ENCODE data around the gene GP1BA. TPM values are rescaled to one million over a fixed set of nuclear protein-coding genes. Genes with fewer than 3 reads are reported as not detected.

Gene GP1BA
- total RNA-seq = 0.55 TPM
- long read RNA-seq, partial matches to known transcripts = 0 of 1 reads
- long read RNA-seq, other reads (novel, unspliced or antisense) = 1 of 1 reads

DNA sequence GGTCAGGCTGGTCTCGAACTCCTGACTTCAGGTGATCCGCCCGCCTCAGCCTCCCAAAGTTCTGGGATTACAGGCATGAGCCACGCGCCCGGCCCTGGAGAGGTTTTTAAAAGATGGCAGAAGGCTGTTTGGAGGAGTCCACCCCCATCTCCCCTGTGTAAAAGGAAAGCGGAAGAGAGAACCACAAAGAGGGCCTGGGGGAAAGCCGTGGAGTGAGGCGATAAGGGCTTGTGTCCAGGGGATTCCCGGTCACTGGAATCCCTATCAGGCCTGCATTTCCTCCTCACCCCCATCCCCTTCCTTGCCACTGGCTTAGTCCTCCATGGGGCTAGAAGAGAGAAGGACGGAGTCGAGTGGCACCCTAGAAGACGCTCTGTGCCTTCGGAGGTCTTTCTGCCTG lies at the start of gene GP1BA:
Gene GP1BA (plus strand): TSS at position 315 of the 400 bp plus-strand sequence. CDS start 328 bp downstream, outside the sequence.
- TF ChIP-seq, protein P1, sequence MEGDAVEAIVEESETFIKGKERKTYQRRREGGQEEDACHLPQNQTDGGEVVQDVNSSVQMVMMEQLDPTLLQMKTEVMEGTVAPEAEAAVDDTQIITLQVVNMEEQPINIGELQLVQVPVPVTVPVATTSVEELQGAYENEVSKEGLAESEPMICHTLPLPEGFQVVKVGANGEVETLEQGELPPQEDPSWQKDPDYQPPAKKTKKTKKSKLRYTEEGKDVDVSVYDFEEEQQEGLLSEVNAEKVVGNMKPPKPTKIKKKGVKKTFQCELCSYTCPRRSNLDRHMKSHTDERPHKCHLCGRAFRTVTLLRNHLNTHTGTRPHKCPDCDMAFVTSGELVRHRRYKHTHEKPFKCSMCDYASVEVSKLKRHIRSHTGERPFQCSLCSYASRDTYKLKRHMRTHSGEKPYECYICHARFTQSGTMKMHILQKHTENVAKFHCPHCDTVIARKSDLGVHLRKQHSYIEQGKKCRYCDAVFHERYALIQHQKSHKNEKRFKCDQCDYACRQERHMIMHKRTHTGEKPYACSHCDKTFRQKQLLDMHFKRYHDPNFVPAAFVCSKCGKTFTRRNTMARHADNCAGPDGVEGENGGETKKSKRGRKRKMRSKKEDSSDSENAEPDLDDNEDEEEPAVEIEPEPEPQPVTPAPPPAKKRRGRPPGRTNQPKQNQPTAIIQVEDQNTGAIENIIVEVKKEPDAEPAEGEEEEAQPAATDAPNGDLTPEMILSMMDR (IDR thresholded peaks at IDR 0.05) = no peak
- no peak for ATAC-seq
- intact Hi-C loops (cut with DNase I) = no loop called here

DNA sequence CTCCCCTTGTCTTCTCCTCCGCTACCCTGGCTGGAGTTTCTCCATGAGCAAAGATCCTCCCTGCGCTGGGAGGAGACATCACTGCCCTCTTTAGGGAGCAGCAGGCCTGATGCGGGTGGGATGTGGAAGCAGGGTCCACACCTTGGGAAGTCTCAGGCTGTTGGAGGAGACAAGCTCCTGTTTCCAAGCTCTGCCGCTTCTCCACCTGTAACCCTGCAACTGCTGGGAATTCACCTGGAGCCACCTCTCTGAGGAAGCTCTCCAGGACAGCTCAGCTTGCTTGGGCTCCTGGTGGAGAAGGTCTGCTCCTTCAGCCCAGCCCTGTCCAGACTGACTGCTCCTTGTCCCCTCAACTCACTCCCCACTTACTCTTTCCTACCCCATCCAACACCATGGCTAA lies 47.6 kb upstream of the GP1BA start:
- Histone ChIP-seq H3K4me1 (peaks cover 3% of the 10 kb centered on the region), H3K27me3 (no peaks in the 10 kb centered on the region), H3K9me3 (no peaks in the 10 kb centered on the region), H3K36me3 (peaks cover 59% of the 10 kb centered on the region), H3K4me3 (no peak overlapping the region), H3K27ac (no peak overlapping the region)
- TF ChIP-seq, protein P1 (IDR thresholded peaks at IDR 0.05) = no peak
- intact Hi-C loops (cut with DNase I) = loop anchor here (10.0 kb wide), 1 partner anchor 170 kb away; the partner anchor contains the start of gene ARRB2
- DNase-seq (no peak), ATAC-seq (no peak)

More for the DNA sequence above, at the start of gene GP1BA:
- Histone ChIP-seq H3K4me3 (no peak within 1 kb of the TSS), H3K27me3 (no peaks in the 10 kb centered on the region), H3K4me1 (peaks cover 6% of the 10 kb centered on the region), H3K9me3 (no peaks in the 10 kb centered on the region), H3K27ac (no peak within 1 kb of the TSS), H3K36me3 (no peaks in the 10 kb centered on the region)
- DNase-seq = no peak

DNA sequence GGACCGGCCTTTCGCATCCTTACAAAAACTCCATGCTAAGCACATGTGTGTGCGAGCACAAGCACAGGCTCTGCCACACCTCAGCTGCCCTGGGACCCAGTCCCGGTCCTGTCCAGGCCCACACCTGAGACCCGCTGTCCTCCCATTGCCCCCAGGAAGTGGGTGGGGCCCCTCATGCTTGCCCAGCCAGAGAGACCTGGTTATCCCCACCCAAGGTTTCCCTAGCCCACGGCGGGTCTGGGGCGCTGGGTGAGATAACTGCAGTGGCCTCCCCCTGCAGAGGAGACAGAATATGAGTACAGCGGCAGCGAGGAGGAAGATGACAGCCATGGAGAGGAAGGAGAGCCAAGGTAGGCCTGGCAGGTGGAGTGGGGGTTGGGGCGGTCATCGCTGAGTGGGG lies 45.2 kb upstream of the GP1BA start:
- no peak overlapping the region for H3K27ac ChIP-seq
- DNase-seq = no peak
- no peak overlapping the region for H3K4me3 ChIP-seq
- H3K27me3 ChIP-seq = no peaks in the 10 kb centered on the region
- TF ChIP-seq, protein P1 (IDR thresholded peaks at IDR 0.05) = no peak
- intact Hi-C loops (cut with DNase I) = loop anchor here (5.0 to 10.0 kb wide), 2 partner anchors 90 to 172 kb away; partner anchors contain the start of genes ARRB2 and PSMB6
- H3K9me3 ChIP-seq = no peaks in the 10 kb centered on the region
- H3K36me3 ChIP-seq = peaks cover 82% of the 10 kb centered on the region
- ATAC-seq = no peak
- H3K4me1 ChIP-seq = peaks cover 1% of the 10 kb centered on the region

DNA sequence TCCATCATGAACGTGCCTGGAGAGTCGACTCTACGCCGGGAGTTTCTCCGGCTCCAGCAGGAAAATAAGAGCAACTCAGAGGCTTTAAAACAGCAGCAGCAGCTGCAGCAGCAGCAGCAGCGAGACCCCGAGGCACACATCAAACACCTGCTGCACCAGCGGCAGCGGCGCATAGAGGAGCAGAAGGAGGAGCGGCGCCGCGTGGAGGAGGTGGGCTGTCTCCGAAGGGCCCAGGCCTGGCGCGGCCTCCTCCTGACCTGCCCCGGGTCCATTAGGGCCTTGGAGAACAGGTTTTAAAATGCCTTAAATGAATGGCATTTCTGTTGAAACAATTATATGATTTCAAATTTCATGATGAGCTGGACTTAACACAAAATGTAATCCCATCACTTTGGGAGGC lies 44.5 kb upstream of the GP1BA start:
- no peak overlapping the region for H3K4me3 ChIP-seq
- TF ChIP-seq, protein P1 (IDR thresholded peaks at IDR 0.05) = no peak
- ATAC-seq (no peak), DNase-seq (no peak)
- H3K27ac ChIP-seq = no peak overlapping the region
- no peaks in the 10 kb centered on the region for H3K9me3 ChIP-seq
- intact Hi-C loops (cut with DNase I) = loop anchor here (5.0 to 10.0 kb wide), 2 partner anchors 90 to 173 kb away; partner anchors contain the start of genes ARRB2 and PSMB6
- H3K36me3 ChIP-seq = peaks cover 84% of the 10 kb centered on the region
- no peaks in the 10 kb centered on the region for H3K27me3 ChIP-seq
- H3K4me1 ChIP-seq = no peaks in the 10 kb centered on the region

DNA sequence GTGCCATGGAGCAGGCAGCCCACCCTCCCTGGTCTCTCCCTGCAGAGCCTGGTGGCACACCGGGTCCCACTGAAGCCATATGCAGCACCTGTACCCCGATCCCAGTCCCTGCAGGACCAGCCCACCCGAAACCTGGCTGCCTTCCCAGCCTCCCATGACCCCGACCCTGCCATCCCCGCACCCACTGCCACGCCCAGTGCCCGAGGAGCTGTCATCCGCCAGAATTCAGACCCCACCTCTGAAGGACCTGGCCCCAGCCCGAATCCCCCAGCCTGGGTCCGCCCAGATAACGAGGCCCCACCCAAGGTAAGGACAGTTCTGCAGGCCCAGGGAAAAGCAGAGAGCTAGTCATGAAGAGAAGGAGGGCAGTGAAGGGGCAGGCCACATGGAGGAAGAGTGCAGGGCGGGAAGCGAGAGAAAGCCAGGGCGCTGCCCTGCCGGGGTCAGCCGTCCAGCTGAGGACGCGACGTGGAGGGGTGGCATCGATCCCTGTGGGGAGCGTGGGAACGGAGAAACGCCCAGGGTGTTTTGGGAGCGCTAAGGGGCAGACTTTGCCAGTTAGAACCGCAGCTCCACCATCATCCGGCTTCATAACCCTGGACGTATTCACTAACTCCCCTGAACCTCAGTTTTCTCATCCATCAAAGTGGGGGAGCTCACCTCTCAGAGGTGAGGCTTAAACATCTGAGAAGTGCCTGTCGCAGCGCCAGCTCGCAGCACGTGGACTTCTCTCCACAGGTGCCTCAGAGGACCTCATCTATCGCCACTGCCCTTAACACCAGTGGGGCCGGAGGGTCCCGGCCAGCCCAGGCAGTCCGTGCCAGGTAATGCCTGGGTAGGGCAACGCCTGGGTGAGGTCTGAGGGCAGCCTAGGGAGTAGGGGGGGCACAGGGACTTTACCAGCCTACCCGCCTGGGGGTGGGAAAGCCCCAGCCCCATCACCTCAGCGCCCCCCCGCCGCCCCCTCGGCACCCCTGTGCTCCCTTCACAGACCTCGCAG lies 40.4 kb upstream of the GP1BA start:
- ATAC-seq = no peak
- Histone ChIP-seq H3K4me1 (no peaks in the 10 kb centered on the region), H3K4me3 (no peak overlapping the region), H3K9me3 (no peaks in the 10 kb centered on the region), H3K27me3 (no peaks in the 10 kb centered on the region), H3K36me3 (peaks cover 91% of the 10 kb centered on the region), H3K27ac (no peak overlapping the region)
- intact Hi-C loops (cut with DNase I) = no loop called here
- no peak for DNase-seq
- TF ChIP-seq, protein P1 (IDR thresholded peaks at IDR 0.05) = no peak

Data from upper lobe of right lung (tissue), 1 donor.